ENCODE measurements around the gene SPDYE6.

GRCh38 chr7:102312317-102312716, 43.9 kb downstream of the SPDYE6 start:
- TF ChIP-seq CTCF (IDR thresholded peaks at IDR 0.05) (no peak), EZH2 (IDR thresholded peaks at IDR 0.05; ENCODE audit: borderline replicate concordance, insufficient read depth, low read depth, low read length, poor library complexity, severe bottlenecking) (no peak)

All from B cell (primary cell).